H1 (cell line): ENCODE measurements around the gene GIGYF2. TPM values are rescaled to one million over a fixed set of nuclear protein-coding genes. Genes with fewer than 3 reads are reported as not detected.

Experiments
- CTCF ChIA-PET: fragments of 300-600 bp; sonication (Branson Sonifier 250); formaldehyde crosslinking; loops from one replicate; lab custom pipeline; 2021; ENCODE audit not compliant: partially characterized antibody; lab: Charles Lee
- POLR2A ChIA-PET: fragments of 300-600 bp; sonication (Branson Sonifier 250); formaldehyde crosslinking; loops from one replicate; lab custom pipeline; 2021; ENCODE audit warnings: inconsistent platforms; ENCODE audit not compliant: partially characterized antibody; lab: Charles Lee
- DNase-seq, 2 experiments: peaks; one replicate each; pipeline versions ENCODE4 v3.0.0 to v3.0.0-alpha.2; 2010 to 2022; ENCODE audit warnings: low spot score in 2 of 2, low read depth in 1 of 2, mixed read lengths in 1 of 2
- FAIRE-seq: peaks from 2 replicates; lab custom pipeline; 2011; peaks lifted over from hg19 to GRCh38; lab: Jason Lieb, UNC
- H2AFZ ChIP-seq: 2 replicates; pipeline ENCODE4 v1.8.1; 2012; ENCODE audit warnings: low read length, inconsistent platforms
- H2AK5ac ChIP-seq: 2 replicates; pipeline ENCODE4 v1.6.1; 2013; ENCODE audit warnings: low read depth, low read length
- H2BK120ac ChIP-seq: replicated peaks from 2 replicates; pipeline ENCODE3; 2013; ENCODE audit warnings: low read depth, low read length, inconsistent platforms
- H2BK12ac ChIP-seq: 2 replicates; pipeline ENCODE4 v1.6.1; 2013; ENCODE audit warnings: low read depth, low read length
- H2BK15ac ChIP-seq: 2 replicates; pipeline ENCODE4 v1.6.1; 2013; ENCODE audit warnings: low read length
- H2BK20ac ChIP-seq: 2 replicates; pipeline ENCODE4 v1.6.1; 2013; ENCODE audit warnings: low read length
- H2BK5ac ChIP-seq: 2 replicates; pipeline ENCODE4 v1.6.1; 2013; ENCODE audit warnings: low read depth, low read length
- H3K14ac ChIP-seq: 2 replicates; pipeline ENCODE4 v1.6.1; 2013; ENCODE audit warnings: inconsistent platforms; ENCODE audit not compliant: insufficient read length
- H3K18ac ChIP-seq: 2 replicates; pipeline ENCODE4 v1.6.1; 2013; ENCODE audit warnings: low read length; ENCODE audit errors: extremely low read depth
- H3K23ac ChIP-seq: 2 replicates; pipeline ENCODE4 v1.6.1; 2013; ENCODE audit warnings: inconsistent platforms; ENCODE audit not compliant: insufficient read length
- H3K23me2 ChIP-seq: 2 replicates; pipeline ENCODE4 v1.6.1; 2013; ENCODE audit warnings: low read depth, low read length
- H3K27ac ChIP-seq: 2 replicates; pipeline ENCODE4 v1.6.1; 2011; ENCODE audit warnings: low read depth, low read length, inconsistent platforms
- H3K27me3 ChIP-seq, 4 experiments: replicated peaks in 1 of 4; 1 replicate in 1 of 4; 2 replicates in 3 of 4; pipeline versions ENCODE4 v1.6.1 to v1.8.1; 2011 to 2013; ENCODE audit warnings: low read length in 3 of 4, mild to moderate bottlenecking in 3 of 4, inconsistent platforms in 2 of 4, mixed read lengths in 2 of 4, moderate library complexity in 1 of 4; ENCODE audit not compliant: control insufficient read depth in 3 of 4, insufficient read depth in 3 of 4; ENCODE audit errors: extremely low read depth in 1 of 4
- H3K36me3 ChIP-seq, 4 experiments: 2 replicates each; pipeline versions ENCODE4 v1.6.1 to v1.8.1; 2011 to 2013; ENCODE audit warnings: mild to moderate bottlenecking in 4 of 4, low read length in 3 of 4, moderate library complexity in 2 of 4, control low read depth in 1 of 4, inconsistent platforms in 1 of 4; ENCODE audit not compliant: insufficient read depth in 4 of 4, control insufficient read depth in 2 of 4
- H3K4ac ChIP-seq: replicated peaks from 2 replicates; pipeline ENCODE3; 2013; ENCODE audit warnings: low read length, low read depth, mixed read lengths, inconsistent platforms; ENCODE audit not compliant: insufficient read length
- H3K4me1 ChIP-seq, 4 experiments: replicated peaks in 1 of 4; 1 replicate in 1 of 4; 2 replicates in 3 of 4; pipeline versions ENCODE4 v1.6.1 to v1.8.1; 2011 to 2013; ENCODE audit warnings: low read length in 3 of 4, inconsistent platforms in 2 of 4, mixed read lengths in 1 of 4; ENCODE audit not compliant: insufficient read depth in 4 of 4, control insufficient read depth in 3 of 4
- H3K4me2 ChIP-seq, 2 experiments: 2 replicates each; pipeline versions ENCODE4 v1.6.1 to v1.8.1; 2011 to 2013; ENCODE audit warnings: low read depth in 2 of 2, low read length in 2 of 2, control low read depth in 1 of 2, inconsistent platforms in 1 of 2, mild to moderate bottlenecking in 1 of 2; ENCODE audit not compliant: insufficient read depth in 1 of 2
- H3K4me3 ChIP-seq, 4 experiments: fragments of 200-600, 300-600 bp in 1 of 4; sonication (generic), shearing (Covaris generic), sonication (Bioruptor Twin) in 1 of 4; 2 replicates each; pipeline versions ENCODE4 v1.5.1 to v1.8.1; 2011 to 2016; ENCODE audit warnings: low read length in 4 of 4, low read depth in 3 of 4, control low read depth in 2 of 4, inconsistent platforms in 2 of 4, mild to moderate bottlenecking in 2 of 4, mixed read lengths in 1 of 4, moderate library complexity in 1 of 4; ENCODE audit not compliant: insufficient read depth in 2 of 4; ENCODE audit errors: extremely low read depth in 1 of 4
- H3K56ac ChIP-seq: replicated peaks from 2 replicates; pipeline ENCODE3; 2013; ENCODE audit warnings: low read depth, mild to moderate bottlenecking, mixed read lengths, low read length, inconsistent platforms; ENCODE audit not compliant: insufficient read length
- H3K79me1 ChIP-seq: 2 replicates; pipeline ENCODE4 v1.6.1; 2013; ENCODE audit warnings: low read depth, low read length, control low read depth
- H3K79me2 ChIP-seq, 2 experiments: 2 replicates each; pipeline versions ENCODE4 v1.6.1 to v1.8.1; 2012 to 2013; ENCODE audit warnings: low read length in 2 of 2, mild to moderate bottlenecking in 2 of 2, inconsistent platforms in 1 of 2; ENCODE audit not compliant: insufficient read depth in 2 of 2, control insufficient read depth in 1 of 2
- H3K9ac ChIP-seq, 4 experiments: replicated peaks in 1 of 4; 1 replicate in 1 of 4; 2 replicates in 3 of 4; pipeline versions ENCODE4 v1.6.1 to v1.8.1; 2011 to 2013; ENCODE audit warnings: low read depth in 3 of 4, low read length in 3 of 4, control low read depth in 2 of 4, mild to moderate bottlenecking in 2 of 4, moderate library complexity in 2 of 4, inconsistent platforms in 1 of 4; ENCODE audit errors: extremely low read depth in 1 of 4
- H3K9me3 ChIP-seq, 2 experiments: 2 replicates each; pipeline versions ENCODE4 v1.6.1 to v1.8.1; 2012 to 2013; ENCODE audit warnings: mild to moderate bottlenecking in 2 of 2, moderate library complexity in 2 of 2, control low read depth in 1 of 2, inconsistent platforms in 1 of 2, low read depth in 1 of 2, low read length in 1 of 2, mixed read lengths in 1 of 2; ENCODE audit not compliant: insufficient read depth in 2 of 2
- H4K20me1 ChIP-seq, 2 experiments: replicated peaks in 1 of 2; 2 replicates each; pipeline versions ENCODE3 to v1.8.1; 2011 to 2013; ENCODE audit warnings: inconsistent platforms in 2 of 2, low read length in 2 of 2, mild to moderate bottlenecking in 1 of 2; ENCODE audit not compliant: insufficient read depth in 2 of 2, control insufficient read depth in 1 of 2
- H4K5ac ChIP-seq: 2 replicates; pipeline ENCODE4 v1.6.1; 2013; ENCODE audit warnings: low read length, low read depth, mixed read lengths, inconsistent platforms; ENCODE audit not compliant: insufficient read length
- H4K8ac ChIP-seq: 2 replicates; pipeline ENCODE4 v1.8.0; 2013; ENCODE audit warnings: mild to moderate bottlenecking, moderate library complexity, low read length, inconsistent platforms; ENCODE audit not compliant: insufficient read depth; ENCODE audit errors: extremely low read depth
- H4K91ac ChIP-seq: replicated peaks from 2 replicates; pipeline ENCODE3; 2013; ENCODE audit warnings: low read length, mixed read lengths, inconsistent platforms; ENCODE audit not compliant: insufficient read length
- CREB1 ChIP-seq: IDR thresholded peaks from 2 replicates; pipeline ENCODE4 v1.6.1; 2012; ENCODE audit warnings: inconsistent platforms
- EGR1 ChIP-seq: IDR thresholded peaks from 2 replicates; pipeline ENCODE4 v1.6.1; 2011; ENCODE audit warnings: low read depth, low read length, borderline replicate concordance
- FOSL1 ChIP-seq: IDR thresholded peaks from 2 replicates; pipeline ENCODE4 v1.6.1; 2011; ENCODE audit warnings: mild to moderate bottlenecking, low read depth, low read length, moderate library complexity; ENCODE audit not compliant: insufficient read depth
- KDM4A ChIP-seq: IDR thresholded peaks from one replicate; pipeline ENCODE4 v1.7.1; 2012; ENCODE audit warnings: low read depth, mild to moderate bottlenecking, moderate library complexity, low read length, inconsistent platforms; ENCODE audit not compliant: severe bottlenecking
- SIN3A ChIP-seq, 2 experiments: IDR thresholded peaks in 1 of 2; conservative IDR thresholded peaks in 1 of 2; 2 replicates each; pipeline ENCODE4 v1.6.1; 2011 to 2012; ENCODE audit warnings: low read length in 2 of 2, improper control_type of control experiment in 1 of 2, low read depth in 1 of 2, mild to moderate bottlenecking in 1 of 2
- SIX5 ChIP-seq: IDR thresholded peaks from 2 replicates; pipeline ENCODE4 v1.6.1; 2011; ENCODE audit warnings: mild to moderate bottlenecking, low read depth, low read length
- USF2 ChIP-seq: IDR thresholded peaks from 2 replicates; pipeline ENCODE4 v1.6.1; 2011; ENCODE audit warnings: low read length, improper control_type of control experiment
- YY1 ChIP-seq: IDR thresholded peaks from 2 replicates; pipeline ENCODE4 v1.6.1; 2011; ENCODE audit warnings: low read depth, mild to moderate bottlenecking, low read length
- WGBS, 2 experiments: shearing (Covaris generic) in 1 of 2; methylation state at CpG; one replicate each; pipeline versions ENCODE4 v1.1.6 to v1.1.7; 2013 to 2015; ENCODE audit warnings: low lambda C conversion rate in 2 of 2, mixed read lengths in 2 of 2, inconsistent platforms in 1 of 2, low coverage in 1 of 2, missing lambda C conversion rate in 1 of 2; ENCODE audit not compliant: insufficient replicate concordance in 2 of 2, insufficient coverage in 1 of 2, insufficient read length in 1 of 2; ENCODE audit errors: extremely low coverage in 1 of 2, missing lambda C conversion rate in 1 of 2; 5-methylcytosine and 5-hydroxymethylcytosine counted together
- polyA plus RNA-seq, 7 experiments: library from polyadenylated mRNA; depleted of rRNA in 3 of 7; stranded (reverse) in 5 of 7; unstranded in 2 of 7; fragments of >200 nt in 5 of 7; fragments of 200-250 nt in 2 of 7; gene quantifications; 1 replicate in 5 of 7; 2 replicates in 1 of 7; 4 replicates in 1 of 7; pipeline versions ENCODE4 v1.2.1 to v1.2.3, GENCODE V29; 2011 to 2013; ENCODE audit warnings: missing spikeins in 2 of 7, mixed read lengths in 2 of 7
- total RNA-seq: library from RNA; stranded (reverse); fragmentation: NEBNext Ultra II Directional; extraction: Animal tissue kit (Norgen Biotek cat#: 25700); gene quantifications from 2 replicates; pipeline ENCODE4 v1.2.1, GENCODE V29; 2021

The GIGYF2 gene
- total and polyA plus RNA-seq, 2 of the 8 experiments (the other 6 are each of a cell fraction or from before 2014, with no cell fraction given), result 22.3 to 62.0 TPM

- Histone ChIP-seq H4K20me1 (peaks cover 0 to 8% of the 10 kb centered on the region in 2 experiments), H3K18ac (no peak overlapping the region), H4K8ac (peak overlapping the region; percentile 64), H2AFZ (no peak overlapping the region), H2BK12ac (no peak overlapping the region; the same call in 1 of the 2 replicates), H3K23ac (no peak overlapping the region), H3K4me3 (no peak overlapping the region), H2BK15ac (no peak overlapping the region), H3K4me2 (no peak overlapping the region), H3K4me1 (peaks cover 0 to 12% (median 9%) of the 10 kb centered on the region in 4 experiments; a peak in 6 of 7 replicates), H3K27me3 (no peaks in the 10 kb centered on the region), H3K56ac (no peak overlapping the region), H2BK5ac (peak overlapping the region; percentile 49; the same call in 1 of the 2 replicates), H3K9me3 (no peaks in the 10 kb centered on the region), H3K27ac (no peak overlapping the region), H4K91ac (no peak overlapping the region), H3K23me2 (peaks cover 5% of the 10 kb centered on the region), H4K5ac (no peak overlapping the region), H2AK5ac (peak overlapping the region; percentile 98), H3K36me3 (no peaks in the 10 kb centered on the region; a peak in 1 of 8 replicates), H3K9ac (no peak overlapping the region), H2BK20ac (no peak overlapping the region), H3K14ac (no peak overlapping the region), H2BK120ac (no peak overlapping the region), H3K4ac (peak overlapping the region; percentile 83), H3K79me2 (no peaks in the 10 kb centered on the region), H3K79me1 (no peaks in the 10 kb centered on the region)
- CTCF ChIA-PET, result interaction anchor here (0.5 to 1.9 kb wide), 12 partner anchors 12 to 573 kb away, joined by 3 to 10 read pairs (median 4); no protein-coding TSS in a partner anchor
- no peak for FAIRE-seq
- POLR2A ChIA-PET, result no interaction called here
- TF ChIP-seq EGR1 (no peak), CREB1 (no peak), FOSL1 (no peak), USF2 (no peak), SIX5 (no peak), YY1 (no peak), SIN3A (conservative IDR thresholded peaks at IDR 0.05 in 1 of 2, IDR thresholded peaks at IDR 0.05 in 1 of 2; ENCODE audit: low read depth in 1 of 2, low read length in 2 of 2) (no peak), KDM4A (no peak)
- WGBS, 2 experiments, result 89% methylated on average over 11 of the region's 11 CpGs; no CpG with 5 or more reads in 1 of the 2 experiments
- DNase-seq, result no peak
Observed at GRCh38 chr2:232886176-232886575, 189.0 kb downstream of the GIGYF2 start.
